Measurements from ENCODE around the gene ARMC7.

ARMC7 gene

DNA sequence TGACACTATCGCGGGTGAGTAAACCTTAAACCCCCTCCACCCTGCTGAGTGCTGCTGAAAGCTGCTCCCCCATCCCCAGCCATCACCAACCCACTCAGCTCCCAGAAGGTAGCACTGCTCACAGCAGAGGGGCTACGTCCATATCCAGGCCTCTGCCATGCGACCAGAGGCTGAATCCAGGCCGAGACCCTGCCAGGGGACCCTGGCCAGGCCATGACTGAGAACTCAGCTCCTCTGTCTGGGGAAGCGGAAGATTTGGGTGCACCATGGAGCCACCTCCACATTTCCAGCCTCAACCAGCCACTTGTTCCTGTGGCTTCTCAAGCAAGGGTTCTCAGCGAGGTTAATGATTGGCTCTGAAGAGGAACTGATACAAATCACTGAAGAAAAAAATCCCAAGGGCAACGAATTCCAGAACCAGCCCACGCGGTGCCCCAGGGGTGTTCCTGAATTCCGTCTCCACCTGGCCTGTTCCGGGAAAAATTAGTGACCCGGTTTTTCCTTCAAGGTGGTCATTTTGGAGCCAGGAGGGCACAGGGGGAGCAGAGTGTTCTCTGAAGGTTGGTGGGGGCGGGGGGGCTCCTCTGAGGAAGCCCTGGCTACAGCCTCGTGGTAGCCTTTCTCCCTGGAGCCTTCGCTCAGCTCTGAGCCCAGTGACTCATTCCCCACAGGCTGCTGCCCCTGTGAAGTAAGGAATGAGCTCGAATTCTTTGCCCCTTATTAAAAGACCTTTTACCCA, 31.3 kb upstream of the ARMC7 start:
- DNase-seq (ENCODE audit: low spot score) = no peak

- DNase-seq (ENCODE audit: low spot score) = no peak
Observed at GRCh38 chr17:75079023-75079373, 30.8 kb upstream of the ARMC7 start.

- DNase-seq (ENCODE audit: low spot score) = no peak
Observed at GRCh38 chr17:75081611-75082540, 27.9 kb upstream of the ARMC7 start.

DNA sequence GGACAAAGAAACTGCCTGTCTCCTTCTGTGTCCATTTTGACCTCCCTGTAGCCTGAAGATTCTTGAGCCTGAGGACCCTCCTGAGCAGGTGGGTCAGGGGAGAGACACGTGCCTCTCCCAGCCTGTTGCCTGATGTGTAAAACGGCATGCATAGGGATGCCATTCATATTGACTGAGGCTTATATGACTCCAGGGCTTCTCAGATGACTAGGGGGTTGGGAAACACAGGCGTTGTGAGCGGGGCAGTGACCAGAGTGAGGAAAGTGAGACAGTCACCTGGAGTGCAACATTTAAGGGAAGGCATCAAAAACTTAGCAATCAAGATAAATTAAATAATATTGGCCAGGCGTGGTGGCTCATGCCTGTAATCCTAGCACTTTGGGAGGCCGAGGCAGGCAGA, 27.1 kb upstream of the ARMC7 start:
- DNase-seq (ENCODE audit: low spot score) = no peak

GRCh38 chr17:75084039-75084660, 25.6 kb upstream of the ARMC7 start:
- no peak for DNase-seq (ENCODE audit: low spot score)

GRCh38 chr17:75086496-75087181, 23.1 kb upstream of the ARMC7 start:
- DNase-seq (ENCODE audit: low spot score) = no peak

- no peak for DNase-seq (ENCODE audit: low spot score)
Observed at GRCh38 chr17:75087182-75087557, 22.6 kb upstream of the ARMC7 start.

GRCh38 chr17:75087558-75088453, 22.0 kb upstream of the ARMC7 start, which contains the start of gene SLC16A5:
SLC16A5 (plus strand) TSS chr17:75087954; CDS start chr17:75093637, 5,683 bp downstream.
- no peak for DNase-seq (ENCODE audit: low spot score)

DNA sequence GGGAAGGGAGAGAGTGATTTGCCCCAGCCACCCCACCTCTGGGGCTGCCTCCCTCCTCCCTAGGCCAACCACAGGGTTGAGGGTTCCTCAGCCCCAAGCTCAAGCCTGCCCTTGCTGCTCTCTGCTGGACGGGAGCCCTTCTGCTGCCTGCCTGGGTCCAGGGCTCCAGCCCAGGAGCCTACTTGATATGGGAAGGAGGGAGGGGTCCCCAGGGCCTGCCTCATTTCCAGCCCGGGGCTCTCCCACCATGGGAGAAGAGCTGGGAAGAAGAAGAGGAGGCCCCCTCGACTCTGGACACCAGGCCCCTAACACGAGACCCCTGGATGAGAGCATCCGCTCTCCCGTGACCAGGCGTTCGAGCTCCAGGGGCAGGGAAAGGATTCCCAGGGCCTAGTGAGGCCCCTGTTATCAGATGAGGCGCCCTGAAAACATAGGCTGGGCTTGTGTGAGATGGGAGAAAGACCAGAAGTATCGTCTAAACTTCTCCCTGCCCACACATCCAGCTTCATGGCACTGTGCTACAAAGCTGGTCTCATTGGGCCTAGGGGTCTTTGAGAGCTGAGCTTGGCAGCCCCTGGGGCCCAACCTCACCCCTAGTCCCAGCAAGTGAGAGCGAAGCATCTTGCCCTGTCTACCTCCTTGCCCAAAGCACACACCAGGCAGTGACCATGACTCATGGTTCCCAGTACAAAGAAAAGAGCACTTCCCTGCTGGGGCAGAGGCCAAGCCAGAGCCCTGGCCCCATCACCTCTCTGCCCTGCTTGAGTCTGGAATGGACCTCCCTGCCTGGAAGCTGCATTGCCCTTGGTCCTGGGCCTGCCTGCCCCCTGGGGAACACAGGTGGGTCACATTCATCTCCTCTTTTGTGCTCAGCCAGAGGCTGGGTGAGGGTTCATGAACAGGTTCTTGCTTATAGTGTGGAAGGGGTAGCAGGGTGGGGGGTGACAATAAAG, 21.0 kb upstream of the ARMC7 start:
- no peak for DNase-seq (ENCODE audit: low spot score)

DNA sequence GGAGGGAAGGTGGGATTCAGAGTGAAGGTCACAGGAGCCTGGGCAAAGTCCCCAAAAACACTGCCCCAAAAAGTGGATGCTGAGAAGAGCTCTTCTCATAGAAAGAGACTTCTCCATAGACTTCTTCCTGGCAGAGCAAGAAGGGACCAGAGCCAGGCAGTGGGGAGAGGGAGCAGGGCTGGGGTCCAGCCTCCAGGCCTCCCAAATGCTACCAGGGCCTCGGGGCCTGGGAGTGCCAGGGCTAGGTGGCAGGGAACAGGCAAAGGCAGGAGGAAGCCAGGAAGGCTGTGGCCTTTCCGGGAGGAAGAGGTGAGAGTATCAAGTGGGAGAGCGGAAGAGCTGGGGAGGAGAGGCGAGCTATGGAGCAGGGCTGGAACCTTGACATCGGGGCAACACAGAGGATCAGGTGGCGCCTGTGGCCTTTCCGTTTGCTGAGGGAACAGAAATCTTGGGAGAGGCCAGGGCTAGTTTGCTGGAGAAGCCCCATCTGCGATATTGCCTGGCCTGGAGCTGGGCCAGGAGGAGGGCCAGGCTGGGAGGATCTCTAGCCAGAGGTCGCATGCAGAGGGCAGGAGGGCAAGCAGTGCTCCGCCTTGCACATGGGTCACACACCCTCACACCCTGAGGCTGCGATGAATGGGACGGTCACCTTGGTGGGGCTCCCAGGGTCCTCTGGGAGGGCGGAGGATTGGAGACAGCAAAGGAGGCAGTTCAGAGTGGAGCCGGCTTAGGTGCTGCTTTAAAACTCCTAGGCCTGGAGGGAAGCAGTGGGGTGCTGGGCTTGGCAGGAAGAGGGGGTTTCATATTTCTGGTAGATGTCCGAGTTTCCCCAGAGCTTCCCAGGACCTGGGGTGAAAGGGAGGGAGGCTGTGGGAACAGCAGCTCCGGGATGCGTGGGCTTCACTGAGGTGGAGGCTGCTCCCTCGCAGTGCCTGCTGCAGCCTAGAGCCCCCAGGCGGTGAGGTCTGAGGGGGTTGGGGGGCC, 18.6 kb upstream of the ARMC7 start:
- DNase-seq (ENCODE audit: low spot score) = no peak

DNA sequence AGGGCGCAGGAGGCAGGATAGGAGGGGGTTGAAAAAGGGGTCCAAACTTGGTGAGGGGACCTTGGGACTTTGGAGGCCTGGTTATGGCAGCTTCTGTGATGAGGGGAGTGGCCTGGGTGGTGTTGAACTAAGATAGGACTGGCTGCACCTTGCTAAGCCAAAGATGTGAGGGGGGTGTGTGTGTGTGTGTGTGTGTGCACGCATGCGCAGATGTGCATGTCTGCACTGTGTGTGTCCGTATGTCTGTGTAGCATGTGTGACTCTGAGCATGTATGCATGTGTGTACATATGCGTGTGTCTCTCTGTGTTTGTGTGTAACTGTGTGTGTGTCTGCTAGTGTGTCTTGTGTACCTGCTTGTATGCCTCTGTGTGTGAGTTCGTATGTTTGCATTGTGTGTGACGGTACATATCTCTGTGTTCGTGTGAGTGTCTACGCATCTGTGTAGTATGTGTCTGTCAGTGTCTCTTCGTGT, 17.9 kb upstream of the ARMC7 start:
- DNase-seq (ENCODE audit: low spot score) = no peak

- no peak for DNase-seq (ENCODE audit: low spot score)
Observed at GRCh38 chr17:75093548-75094158, 16.1 kb upstream of the ARMC7 start.

DNA sequence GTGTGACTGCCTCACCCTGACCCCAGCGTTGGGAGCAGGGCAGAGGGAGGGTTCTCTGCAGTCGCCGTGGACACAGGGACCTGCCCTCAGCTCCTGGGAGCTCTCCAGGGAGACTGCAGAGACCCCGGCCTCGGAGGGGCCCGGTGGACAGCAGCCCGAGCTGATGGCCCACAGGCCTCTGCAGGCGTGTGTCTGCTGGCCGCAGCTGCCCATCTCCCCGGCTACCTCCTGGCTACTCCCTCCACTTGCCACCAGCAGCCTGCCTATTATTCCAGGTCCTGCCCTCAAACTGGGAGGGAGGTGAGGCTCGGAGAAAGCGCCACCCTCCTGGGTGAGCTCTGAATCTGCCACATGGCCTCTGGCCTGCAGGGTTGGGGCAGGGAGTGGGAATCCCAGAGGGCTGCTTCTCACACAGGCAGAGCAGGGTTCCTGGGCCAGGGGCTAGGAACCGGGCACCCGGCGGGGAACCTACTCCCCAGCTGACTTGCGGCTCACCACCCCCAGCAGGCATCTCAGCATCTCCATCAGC, 14.8 kb upstream of the ARMC7 start:
- no peak for DNase-seq (ENCODE audit: low spot score)

DNA sequence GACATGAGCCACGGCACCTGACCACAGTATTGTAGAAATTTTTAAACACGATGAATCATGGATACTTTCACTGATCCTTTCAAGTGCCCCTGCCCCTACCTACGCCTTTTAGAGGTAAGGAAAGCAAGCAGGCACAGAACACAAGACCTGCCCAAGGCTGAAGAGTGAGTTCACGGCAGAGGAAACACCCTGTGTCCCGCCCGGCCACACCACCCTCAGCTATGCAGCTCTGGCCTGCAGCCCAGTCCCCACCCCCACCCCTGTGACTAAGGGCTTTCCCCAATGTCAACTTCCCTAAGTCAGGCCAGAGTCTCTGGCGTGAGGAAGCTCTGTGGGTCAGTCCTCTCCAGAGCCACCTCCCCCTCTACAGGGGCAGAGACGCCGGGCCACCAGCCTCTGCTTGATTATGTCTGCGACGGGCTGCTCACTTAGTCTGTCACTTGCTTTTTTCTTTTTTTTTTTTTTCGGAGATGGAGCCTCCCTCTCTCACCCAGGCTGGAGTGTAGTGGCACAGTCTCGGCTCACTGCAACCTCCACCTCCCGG, 13.6 kb upstream of the ARMC7 start:
- DNase-seq (ENCODE audit: low spot score) = peak; percentile 34

- no peak for DNase-seq (ENCODE audit: low spot score)
Observed at GRCh38 chr17:75097865-75098264, 11.9 kb upstream of the ARMC7 start.

DNA sequence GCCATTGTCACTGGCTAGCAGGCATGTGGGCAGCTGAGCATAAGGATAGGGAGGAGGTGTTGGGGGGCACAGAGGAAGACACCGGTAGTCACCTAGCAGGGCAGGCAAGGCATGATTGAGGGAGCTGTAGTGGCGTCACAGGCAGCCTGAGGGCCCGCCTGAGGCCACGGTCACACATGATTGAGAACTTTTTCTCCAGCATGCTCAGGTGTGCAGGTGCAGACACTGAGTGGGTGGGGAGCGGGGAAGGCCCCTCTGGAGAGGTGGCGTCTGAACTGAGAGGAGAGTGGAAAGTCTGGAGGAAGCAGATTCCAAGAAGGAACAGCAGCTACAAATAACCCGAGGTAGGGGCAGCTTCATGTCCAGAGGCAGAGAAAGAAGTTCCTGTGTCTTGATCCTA, 10.9 kb upstream of the ARMC7 start:
- no peak for DNase-seq (ENCODE audit: low spot score)

DNA sequence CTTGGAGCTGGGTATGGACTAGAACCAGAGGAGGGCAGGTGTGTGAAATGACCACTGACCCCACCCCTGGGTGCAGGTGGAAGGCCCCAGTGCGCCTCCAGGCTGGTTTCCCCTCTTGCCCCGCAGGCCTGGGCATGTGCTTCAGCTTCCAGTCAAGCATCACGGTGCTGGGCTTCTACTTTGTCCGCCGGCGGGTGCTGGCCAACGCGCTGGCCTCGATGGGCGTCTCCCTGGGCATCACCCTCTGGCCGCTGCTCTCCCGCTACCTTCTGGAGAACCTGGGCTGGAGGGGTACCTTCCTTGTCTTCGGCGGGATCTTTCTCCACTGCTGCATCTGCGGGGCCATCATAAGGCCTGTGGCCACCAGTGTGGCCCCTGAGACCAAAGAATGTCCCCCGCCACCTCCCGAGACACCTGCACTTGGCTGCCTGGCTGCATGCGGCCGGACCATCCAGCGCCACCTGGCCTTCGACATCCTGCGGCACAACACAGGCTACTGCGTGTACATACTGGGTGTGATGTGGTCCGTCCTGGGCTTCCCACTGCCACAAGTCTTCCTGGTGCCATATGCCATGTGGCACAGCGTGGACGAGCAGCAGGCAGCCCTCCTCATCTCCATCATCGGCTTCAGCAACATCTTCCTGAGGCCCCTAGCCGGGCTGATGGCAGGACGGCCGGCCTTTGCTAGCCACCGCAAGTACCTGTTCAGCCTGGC, 9.7 kb upstream of the ARMC7 start:
- no peak for DNase-seq (ENCODE audit: low spot score)
